A673 (cell line): ENCODE data around the gene CDH23. TPM values are rescaled to one million over a fixed set of nuclear protein-coding genes. Genes with fewer than 3 reads are reported as not detected.

Source experiments
- BruUV-seq: library from RNA; stranded (reverse); fragments of 400-500 nt; replicated peaks from 2 replicates; lab custom pipeline; 2021; lab: Mats Ljungman, UMichigan
- CTCF ChIA-PET: fragments of 300-600 bp; sonication (Branson Sonifier 250); formaldehyde crosslinking; loops from one replicate; lab custom pipeline; 2022; ENCODE audit warnings: antibody characterized with exemption; lab: Charles Lee
- POLR2A ChIA-PET: fragments of 300-600 bp; sonication (Branson Sonifier 250); formaldehyde crosslinking; loops from one replicate; lab custom pipeline; 2022; ENCODE audit warnings: antibody characterized with exemption; ENCODE audit not compliant: low non-redundant PET; lab: Charles Lee
- DNase-seq: peaks from one replicate; pipeline ENCODE4 v3.0.0-alpha.2; 2015; ENCODE audit warnings: low spot score
- H3K27ac ChIP-seq: fragments of 200-600 bp; sonication (generic); 2 replicates; pipeline ENCODE4 v1.5.1; 2016; ENCODE audit warnings: mixed run types, low read depth, mild to moderate bottlenecking, mixed read lengths, antibody characterized with exemption, low read length; ENCODE audit not compliant: poor library complexity, severe bottlenecking
- H3K27me3 ChIP-seq: fragments of 200-600 bp; sonication (generic); replicated peaks from 2 replicates; pipeline ENCODE4 v1.6.1; 2017; ENCODE audit warnings: mixed run types, low read depth, mild to moderate bottlenecking, mixed read lengths, antibody characterized with exemption, low read length; ENCODE audit not compliant: insufficient read depth, poor library complexity
- H3K36me3 ChIP-seq: fragments of 200-600 bp; sonication (generic); 2 replicates; pipeline ENCODE4 v1.6.1; 2016; ENCODE audit warnings: mixed run types, mild to moderate bottlenecking, mixed read lengths, antibody characterized with exemption, low read length; ENCODE audit not compliant: insufficient read depth, poor library complexity, severe bottlenecking
- H3K4me1 ChIP-seq: fragments of 200-600 bp; sonication (generic); 2 replicates; pipeline ENCODE4 v1.6.1; 2017; ENCODE audit warnings: mixed run types, mild to moderate bottlenecking, mixed read lengths, antibody characterized with exemption, low read length; ENCODE audit not compliant: insufficient read depth, poor library complexity, severe bottlenecking
- H3K4me3 ChIP-seq: fragments of 200-600 bp; sonication (generic); 2 replicates; pipeline ENCODE4 v1.5.1; 2016; ENCODE audit warnings: low read depth, mixed run types, mild to moderate bottlenecking, mixed read lengths, low read length; ENCODE audit not compliant: poor library complexity, severe bottlenecking
- H3K9me3 ChIP-seq: fragments of 200-600 bp; sonication (generic); 2 replicates; pipeline ENCODE4 v1.6.1; 2016; ENCODE audit warnings: mixed run types, low read depth, mild to moderate bottlenecking, mixed read lengths, antibody characterized with exemption, low read length; ENCODE audit not compliant: poor library complexity, severe bottlenecking
- CTCF ChIP-seq: fragments of 300-800, 200-600 bp; sonication (generic); conservative IDR thresholded peaks from 2 replicates; pipeline ENCODE4 v1.5.1; 2017; ENCODE audit warnings: low read depth, mild to moderate bottlenecking, antibody characterized with exemption, low read length, moderate library complexity, mixed read lengths
- EZH2 ChIP-seq: fragments of 200-600 bp; sonication (generic); IDR thresholded peaks from 2 replicates; pipeline ENCODE4 v1.6.1; 2017; ENCODE audit warnings: borderline replicate concordance, low read depth, mild to moderate bottlenecking, mixed read lengths, antibody characterized with exemption, low read length; ENCODE audit not compliant: poor library complexity, severe bottlenecking
- intact Hi-C: fragments of 100-400 bp; cut with micrococcal nuclease; formaldehyde crosslinking; loops from one replicate; pipeline ENCODE4 v1.10.0; 2022; ENCODE audit not compliant: unreplicated experiment
- total RNA-seq: library from RNA; stranded (reverse); gene quantifications from 2 replicates; pipeline ENCODE4 v1.2.3, GENCODE V29; 2021

The CDH23 gene
- total RNA-seq, 1 experiment from 2014 or later, result 49.7 TPM

DNA sequence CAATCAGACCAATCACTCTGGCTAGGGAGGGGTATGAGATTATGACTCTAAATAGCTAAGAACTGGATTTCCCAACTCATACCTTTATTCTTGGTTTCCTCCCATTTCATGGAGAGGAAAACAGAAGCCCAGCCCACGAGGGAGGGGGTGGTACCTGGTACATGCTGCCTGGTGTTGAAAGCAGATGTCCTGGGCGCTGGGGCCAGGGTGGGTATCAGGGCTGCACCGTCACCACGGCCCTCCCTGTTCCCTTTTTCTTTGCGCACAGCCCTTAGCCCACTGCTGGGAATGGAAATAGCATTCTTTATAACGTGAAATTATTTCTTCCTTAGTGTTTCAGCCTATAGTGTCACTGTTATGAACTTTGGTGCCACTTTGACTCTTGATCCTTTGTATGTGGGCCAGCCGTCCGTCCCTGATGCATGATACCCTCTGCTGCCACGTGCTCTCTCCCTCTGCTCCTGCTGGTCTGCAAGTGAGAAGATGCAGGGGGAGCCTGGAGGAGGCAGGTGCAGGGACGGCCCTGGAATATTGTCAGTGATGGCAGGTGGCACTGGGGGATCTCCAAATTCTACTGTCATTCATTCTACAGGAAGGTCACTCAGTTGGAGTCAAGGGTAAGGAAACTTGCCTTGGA is 158.5 kb downstream of the CDH23 start:
- intact Hi-C loops, result no loop called here
- no peak overlapping the region for H3K4me3 ChIP-seq
- no peak for TF ChIP-seq EZH2
- no peak for TF ChIP-seq CTCF
- ChIA-PET CTCF (interaction anchor here (1.5 kb wide), 1 partner anchor 15 kb away, joined by 6 read pairs; no protein-coding TSS in a partner anchor), POLR2A (no interaction called here)
- no peaks in the 10 kb centered on the region for H3K27me3 ChIP-seq
- no peaks in the 10 kb centered on the region for H3K4me1 ChIP-seq
- no peak for DNase-seq
- H3K27ac ChIP-seq, result no peak overlapping the region
- no TSS peak for BruUV-seq
- no peaks in the 10 kb centered on the region for H3K36me3 ChIP-seq
- H3K9me3 ChIP-seq, result no peaks in the 10 kb centered on the region

GRCh38 chr10:71555724-71556119 is 159.0 kb downstream of the CDH23 start:
- Histone ChIP-seq H3K36me3 (no peaks in the 10 kb centered on the region), H3K9me3 (no peaks in the 10 kb centered on the region), H3K4me3 (no peak overlapping the region), H3K27ac (no peak overlapping the region), H3K27me3 (no peaks in the 10 kb centered on the region), H3K4me1 (no peaks in the 10 kb centered on the region)
- intact Hi-C loops, result no loop called here
- TF ChIP-seq EZH2 (no peak), CTCF (no peak)
- BruUV-seq, result no TSS peak
- ChIA-PET POLR2A (no interaction called here), CTCF (interaction anchor here (1.5 kb wide), 1 partner anchor 15 kb away, joined by 6 read pairs; no protein-coding TSS in a partner anchor)
- DNase-seq, result no peak

DNA sequence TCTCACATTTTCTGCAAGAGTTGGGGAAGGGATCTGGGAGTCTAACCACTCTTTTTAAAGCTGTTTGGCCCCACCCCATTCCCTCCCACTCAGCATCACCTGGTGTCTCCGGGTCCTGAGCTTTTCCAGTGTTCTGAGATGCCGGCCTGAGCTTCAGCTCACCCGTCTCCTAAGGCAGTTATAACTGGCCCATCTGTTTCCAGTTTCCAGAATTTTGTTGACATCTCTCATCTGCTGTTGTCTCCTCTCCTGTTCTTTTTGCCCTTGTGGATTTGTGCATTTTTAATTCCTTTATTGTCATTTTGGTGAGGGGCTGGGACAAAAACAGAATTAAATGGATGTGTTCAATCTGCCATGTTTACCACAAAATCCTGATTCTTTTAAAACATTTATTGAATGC is 162.3 kb downstream of the CDH23 start:
- Histone ChIP-seq H3K4me1 (peaks cover 7% of the 10 kb centered on the region), H3K27me3 (no peaks in the 10 kb centered on the region), H3K27ac (no peak overlapping the region), H3K36me3 (no peaks in the 10 kb centered on the region), H3K9me3 (no peaks in the 10 kb centered on the region), H3K4me3 (no peak overlapping the region)
- CTCF ChIA-PET, result interaction anchor here (1.7 kb wide), 1 partner anchor 11 kb away, joined by 6 read pairs; no protein-coding TSS in a partner anchor
- intact Hi-C loops, result no loop called here
- no peak for DNase-seq
- no peak for TF ChIP-seq CTCF
- no peak for TF ChIP-seq EZH2
- BruUV-seq, result no TSS peak
- POLR2A ChIA-PET, result no interaction called here
